Body of pancreas (tissue), 4 donors: Measurements from ENCODE around the gene PKNOX2. TPM values are rescaled to one million over a fixed set of nuclear protein-coding genes. Genes with fewer than 3 reads are reported as not detected.

Experiments
- ATAC-seq: fragments of 150-250 bp; one replicate; pipeline ENCODE4 v1.9.1; 2016
- DNase-seq, 4 donors: peaks; one replicate each; pipeline ENCODE4 v3.0.0-alpha.2; 2019
- H3K27ac ChIP-seq, 4 donors: fragments of 200-600 bp; sonication (generic); 1 replicate in 3 of 4; 2 replicates in 1 of 4; pipeline versions ENCODE4 v1.5.1 to v1.6.1; 2016 to 2019; ENCODE audit warnings: mild to moderate bottlenecking in 1 of 4, mixed read lengths in 1 of 4, moderate library complexity in 1 of 4
- H3K27me3 ChIP-seq, 2 donors: fragments of 200-600 bp; sonication (generic); one replicate each; pipeline ENCODE4 v1.6.0; 2016; ENCODE audit warnings: mild to moderate bottlenecking in 1 of 2
- H3K36me3 ChIP-seq, 2 donors: fragments of 200-600 bp; sonication (generic); replicated peaks in 1 of 2; 2 replicates each; pipeline ENCODE4 v1.5.1; 2016; ENCODE audit warnings: low read depth in 2 of 2; ENCODE audit not compliant: insufficient read depth in 1 of 2
- H3K4me1 ChIP-seq: fragments of 200-600 bp; sonication (generic); one replicate; pipeline ENCODE4 v1.6.0; 2016
- H3K4me3 ChIP-seq, 2 donors: fragments of 200-600 bp; sonication (generic); 1 replicate in 1 of 2; 2 replicates in 1 of 2; pipeline ENCODE4 v1.5.1; 2016 to 2019
- H3K9me3 ChIP-seq, 3 donors: fragments of 200-600 bp; sonication (generic); 1 replicate in 2 of 3; 2 replicates in 1 of 3; pipeline ENCODE4 v1.5.1; 2016
- POLR2A ChIP-seq, 3 donors: fragments of 450-650 bp; IDR thresholded peaks; one replicate each; pipeline ENCODE4 v1.6.1; 2016; ENCODE audit warnings: antibody characterized with exemption in 3 of 3, mild to moderate bottlenecking in 2 of 3
- WGBS, 2 donors: methylation state at CpG; one replicate each; pipeline ENCODE4 v1.1.5; 2017; 5-methylcytosine and 5-hydroxymethylcytosine counted together
- intact Hi-C: fragments of 100-400 bp; cut with DNase I; formaldehyde crosslinking; loops from one replicate; pipeline ENCODE4 v1.15.1; 2023
- total RNA-seq, 2 donors: library from RNA; depleted of rRNA; stranded (reverse); fragments of >200 nt; gene quantifications; one replicate each; pipeline ENCODE4 v1.1.0, GENCODE V29; 2016
- TF ChIP-seq, protein P1 (sequence below), 7 experiments: fragments of 450-650 bp in 4 of 7; fragments of 200-600 bp in 3 of 7; sonication (generic) in 3 of 7; IDR thresholded peaks; one replicate each; pipeline ENCODE4 v1.5.1; 2016 to 2019; ENCODE audit warnings: antibody characterized with exemption in 7 of 7

PKNOX2 gene
- total RNA-seq, 2 donors from 2014 or later, result 4.2 to 4.9 TPM

DNA sequence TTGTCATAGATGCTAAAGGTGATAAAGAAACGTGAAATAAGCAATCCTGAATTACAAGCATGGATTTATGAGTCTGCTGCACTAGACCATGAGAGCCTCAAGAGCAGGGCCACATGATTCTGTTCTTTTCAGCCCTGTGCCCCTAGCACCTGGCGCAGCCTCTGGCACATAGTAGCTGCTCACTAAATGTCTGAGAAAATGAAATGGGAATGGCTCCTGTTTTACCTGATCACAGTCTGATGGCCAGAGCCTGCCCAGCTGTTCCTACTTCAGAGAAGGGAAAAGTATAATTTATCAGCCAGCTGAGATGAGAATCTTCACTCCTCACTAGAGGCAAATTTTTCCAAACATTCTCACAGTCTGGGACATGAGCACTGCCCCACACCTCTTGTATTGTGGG lies 10.7 kb upstream of the PKNOX2 start:
- TF ChIP-seq, protein P1, sequence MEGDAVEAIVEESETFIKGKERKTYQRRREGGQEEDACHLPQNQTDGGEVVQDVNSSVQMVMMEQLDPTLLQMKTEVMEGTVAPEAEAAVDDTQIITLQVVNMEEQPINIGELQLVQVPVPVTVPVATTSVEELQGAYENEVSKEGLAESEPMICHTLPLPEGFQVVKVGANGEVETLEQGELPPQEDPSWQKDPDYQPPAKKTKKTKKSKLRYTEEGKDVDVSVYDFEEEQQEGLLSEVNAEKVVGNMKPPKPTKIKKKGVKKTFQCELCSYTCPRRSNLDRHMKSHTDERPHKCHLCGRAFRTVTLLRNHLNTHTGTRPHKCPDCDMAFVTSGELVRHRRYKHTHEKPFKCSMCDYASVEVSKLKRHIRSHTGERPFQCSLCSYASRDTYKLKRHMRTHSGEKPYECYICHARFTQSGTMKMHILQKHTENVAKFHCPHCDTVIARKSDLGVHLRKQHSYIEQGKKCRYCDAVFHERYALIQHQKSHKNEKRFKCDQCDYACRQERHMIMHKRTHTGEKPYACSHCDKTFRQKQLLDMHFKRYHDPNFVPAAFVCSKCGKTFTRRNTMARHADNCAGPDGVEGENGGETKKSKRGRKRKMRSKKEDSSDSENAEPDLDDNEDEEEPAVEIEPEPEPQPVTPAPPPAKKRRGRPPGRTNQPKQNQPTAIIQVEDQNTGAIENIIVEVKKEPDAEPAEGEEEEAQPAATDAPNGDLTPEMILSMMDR (IDR thresholded peaks at IDR 0.05), result no peak
- no peak for TF ChIP-seq POLR2A (IDR thresholded peaks at IDR 0.05)
- Histone ChIP-seq H3K4me3 (no peak overlapping the region), H3K36me3 (no peaks in the 10 kb centered on the region), H3K4me1 (no peaks in the 10 kb centered on the region), H3K27me3 (no peaks in the 10 kb centered on the region), H3K27ac (no peak overlapping the region), H3K9me3 (no peaks in the 10 kb centered on the region)
- ATAC-seq (no peak), DNase-seq (no peak)
- intact Hi-C loops, result no loop called here
- WGBS, 2 donors, result 69 to 81% methylated on average over 2 of the region's 2 CpGs

DNA sequence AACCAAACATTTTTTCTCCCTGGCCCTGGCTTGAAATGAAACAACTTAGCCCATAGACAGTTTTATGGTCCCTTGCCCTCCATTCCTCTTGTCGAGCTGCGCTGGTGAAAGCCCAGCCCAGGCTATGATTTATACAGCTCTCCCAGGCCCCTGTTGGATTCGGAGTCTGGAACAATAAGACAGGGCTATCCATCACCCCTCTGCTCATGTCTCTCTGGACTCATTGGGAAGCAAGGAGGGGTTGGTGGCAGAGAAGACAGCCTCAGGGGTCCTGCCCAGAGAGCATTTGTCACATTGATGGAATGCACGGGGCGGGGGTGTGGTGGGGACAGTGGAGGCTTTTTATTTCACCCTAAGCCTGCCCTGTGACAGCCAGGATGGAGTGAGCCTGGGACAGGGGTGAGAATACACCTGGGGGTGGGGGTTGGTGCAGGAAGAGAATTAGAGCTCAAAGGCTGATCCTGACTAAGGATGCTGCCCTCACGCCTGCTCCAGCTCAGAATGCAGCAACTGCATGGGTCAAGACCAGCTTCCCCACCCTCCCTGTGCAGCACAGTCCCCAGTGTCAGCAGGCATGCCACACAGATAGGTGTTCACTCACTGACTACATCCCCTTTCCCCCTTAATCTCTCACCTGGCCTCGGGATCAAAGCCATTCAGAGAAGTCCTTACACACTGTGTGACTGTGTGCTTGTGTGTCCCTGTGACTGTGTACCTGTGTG lies 10.0 kb upstream of the PKNOX2 start:
- Histone ChIP-seq H3K27ac (no peak overlapping the region), H3K4me1 (no peaks in the 10 kb centered on the region), H3K9me3 (no peaks in the 10 kb centered on the region), H3K4me3 (no peak overlapping the region), H3K36me3 (no peaks in the 10 kb centered on the region), H3K27me3 (no peaks in the 10 kb centered on the region)
- TF ChIP-seq, protein P1 (IDR thresholded peaks at IDR 0.05), result no peak
- TF ChIP-seq POLR2A (IDR thresholded peaks at IDR 0.05), result no peak
- 52 to 62% methylated on average over 7 of the region's 7 CpGs for WGBS, 2 donors
- intact Hi-C loops, result no loop called here
- no peak for ATAC-seq
- no peak for DNase-seq

DNA sequence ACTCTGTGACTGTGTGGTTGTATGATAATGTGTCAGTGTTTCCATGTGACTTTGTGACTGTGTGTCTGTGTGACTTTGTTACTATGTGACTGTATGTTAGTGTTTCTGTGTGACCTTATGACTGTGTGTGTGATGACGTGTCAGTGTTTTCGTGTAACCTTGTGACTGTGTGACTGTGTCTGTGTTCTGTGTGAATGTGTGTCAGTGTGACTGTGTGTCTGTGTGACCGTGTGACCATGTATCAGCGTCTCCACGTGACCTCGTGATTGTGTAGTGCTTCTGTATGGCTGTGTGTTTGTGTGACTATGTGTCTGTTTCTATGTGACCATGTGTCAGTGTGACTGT lies 9.5 kb upstream of the PKNOX2 start:
- intact Hi-C loops, result no loop called here
- no peak for TF ChIP-seq POLR2A (IDR thresholded peaks at IDR 0.05)
- TF ChIP-seq, protein P1 (IDR thresholded peaks at IDR 0.05), result no peak
- Histone ChIP-seq H3K9me3 (no peaks in the 10 kb centered on the region), H3K4me1 (no peaks in the 10 kb centered on the region), H3K4me3 (no peak overlapping the region), H3K27ac (no peak overlapping the region), H3K27me3 (no peaks in the 10 kb centered on the region), H3K36me3 (no peaks in the 10 kb centered on the region)
- WGBS, 2 donors, result 57 to 68% methylated on average over 6 of the region's 6 CpGs
- ATAC-seq (no peak), DNase-seq (no peak)

DNA sequence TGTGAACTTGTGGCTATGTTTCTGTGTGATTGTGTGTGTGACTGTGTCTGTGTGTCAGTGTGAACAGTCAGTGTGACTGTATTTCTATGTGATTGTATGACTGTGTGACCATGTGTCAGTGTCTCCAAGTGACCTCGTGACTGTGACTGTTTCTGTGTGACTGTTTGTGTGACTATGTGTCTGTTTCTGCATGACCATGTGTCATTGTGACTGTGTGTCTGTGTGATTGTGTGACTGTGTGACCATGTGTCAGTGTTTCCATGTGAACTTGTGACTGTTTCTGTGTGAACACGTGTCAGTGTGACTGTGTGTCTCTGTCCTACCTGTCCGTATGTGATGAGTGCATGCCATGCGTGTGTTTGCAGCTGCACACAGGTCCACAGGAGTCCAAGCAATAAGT lies 8.8 kb upstream of the PKNOX2 start:
- Histone ChIP-seq H3K4me3 (no peak overlapping the region), H3K36me3 (no peaks in the 10 kb centered on the region), H3K27ac (no peak overlapping the region), H3K9me3 (no peaks in the 10 kb centered on the region), H3K4me1 (no peaks in the 10 kb centered on the region), H3K27me3 (no peaks in the 10 kb centered on the region)
- intact Hi-C loops, result no loop called here
- no peak for DNase-seq
- 59 to 69% methylated on average over 4 of the region's 4 CpGs for WGBS, 2 donors
- no peak for ATAC-seq
- no peak for TF ChIP-seq POLR2A (IDR thresholded peaks at IDR 0.05)

DNA sequence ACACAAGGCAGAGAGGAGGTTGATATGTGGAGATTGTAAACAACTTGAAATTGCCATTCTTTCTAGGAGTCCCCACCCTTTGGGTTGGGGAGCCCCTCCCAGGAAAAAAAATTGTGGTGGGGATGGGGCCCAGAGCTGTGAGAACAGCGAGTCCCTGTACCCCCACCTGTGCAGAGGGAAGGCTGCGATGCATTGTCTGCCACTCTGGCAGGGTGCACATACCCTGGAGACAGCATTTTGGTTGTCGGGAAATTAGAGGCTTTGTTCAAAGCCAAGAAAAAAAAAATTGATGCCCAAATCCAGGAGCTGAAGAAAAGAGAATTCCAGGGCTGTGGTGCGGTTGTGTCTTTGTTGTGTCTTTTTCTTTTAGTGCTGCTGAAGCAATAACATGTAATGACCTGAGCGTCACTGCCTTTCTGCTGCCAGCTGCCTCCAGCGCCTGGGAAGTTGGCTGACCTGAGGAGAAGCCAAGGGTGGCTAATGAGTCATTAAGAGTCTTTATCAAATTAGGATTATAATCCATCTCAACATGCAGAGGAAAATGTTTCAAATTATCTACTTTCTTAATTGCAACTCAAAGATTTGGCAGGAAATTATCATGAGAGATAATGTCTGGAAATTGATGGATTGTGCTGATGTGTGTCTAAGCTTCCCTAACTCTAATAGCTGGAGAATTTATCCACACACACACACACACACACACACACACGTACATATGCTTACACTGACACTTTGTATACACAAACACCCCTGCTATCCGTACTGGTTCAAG lies 8.0 kb upstream of the PKNOX2 start:
- Histone ChIP-seq H3K4me3 (no peak overlapping the region), H3K4me1 (no peaks in the 10 kb centered on the region), H3K36me3 (no peaks in the 10 kb centered on the region), H3K27me3 (no peaks in the 10 kb centered on the region), H3K27ac (no peak overlapping the region), H3K9me3 (no peaks in the 10 kb centered on the region)
- ATAC-seq (no peak), DNase-seq (no peak)
- 79 to 87% methylated on average over 8 of the region's 8 CpGs for WGBS, 2 donors
- TF ChIP-seq POLR2A (IDR thresholded peaks at IDR 0.05), result no peak
- TF ChIP-seq, protein P1 (IDR thresholded peaks at IDR 0.05), result no peak
- intact Hi-C loops, result no loop called here
